HepG2 (cell line): ENCODE results near the gene ZSWIM5. TPM values are rescaled to one million over a fixed set of nuclear protein-coding genes. Genes with fewer than 3 reads are reported as not detected.
A peak's percentile ranks its signal among the peaks of the same experiment; 100 is the strongest.
"Not testable (repeated sequence)": the region's sequence is repeated elsewhere in the genome, so short reads cannot be mapped to it uniquely, and the experiment has no call there.

Experiments
- ARID5B ChIP-seq: IDR thresholded peaks from 2 replicates; pipeline ENCODE4 v1.4.0; 2020; ENCODE audit warnings: mild to moderate bottlenecking, missing genetic modification reagents
- FOXP1 ChIP-seq, 2 experiments: fragments of 450-650 bp in 1 of 2; IDR thresholded peaks; 2 replicates each; pipeline ENCODE4 v1.6.1; 2017 to 2018; ENCODE audit warnings: antibody characterized with exemption in 1 of 2
- FOXP4 ChIP-seq: sonication (generic); formaldehyde crosslinking; IDR thresholded peaks from 2 replicates; pipeline ENCODE4 v1.4.0; 2020; ENCODE audit warnings: missing genetic modification reagents
- GFI1 ChIP-seq: sonication (generic); formaldehyde crosslinking; IDR thresholded peaks from 2 replicates; pipeline ENCODE4 v1.5.0; 2020; ENCODE audit warnings: missing genetic modification reagents, mild to moderate bottlenecking, borderline replicate concordance
- NR2F2 ChIP-seq: IDR thresholded peaks from 2 replicates; pipeline ENCODE4 v1.6.1; 2012; ENCODE audit warnings: low read depth, inconsistent platforms, borderline replicate concordance
- SOX13 ChIP-seq, 3 experiments: fragments of 450-650 bp in 1 of 3; sonication (generic) in 1 of 3; formaldehyde crosslinking in 1 of 3; IDR thresholded peaks in 2 of 3; conservative IDR thresholded peaks in 1 of 3; 2 replicates each; pipeline versions ENCODE4 v1.5.0 to v1.6.1; 2016 to 2020; ENCODE audit warnings: antibody characterized with exemption in 1 of 3, mild to moderate bottlenecking in 1 of 3, missing compliant biosample characterization in 1 of 3, missing genetic modification reagents in 1 of 3, moderate library complexity in 1 of 3
- ZNF652 ChIP-seq: IDR thresholded peaks from 2 replicates; pipeline ENCODE4 v1.6.1; 2016; ENCODE audit warnings: low read depth, borderline replicate concordance
- ZNF687 ChIP-seq: sonication (generic); formaldehyde crosslinking; IDR thresholded peaks from 2 replicates; pipeline ENCODE4 v1.5.1; 2020; ENCODE audit warnings: mild to moderate bottlenecking, missing genetic modification reagents, moderate library complexity
- polyA plus RNA-seq, 8 experiments: library from polyadenylated mRNA; depleted of rRNA in 3 of 8; stranded (reverse) in 7 of 8; unstranded in 1 of 8; fragments of >200 nt; fragmentation: Illumina TruSeq in 4 of 8; extraction: Trizol in 4 of 8; gene quantifications; 2 replicates each; pipeline versions ENCODE4 v1.2.1 to v1.2.3, GENCODE V29; 2011 to 2016; ENCODE audit warnings: low read depth in 4 of 8, missing spikeins in 1 of 8, mixed read lengths in 1 of 8; ENCODE audit not compliant: insufficient read depth in 1 of 8
- total RNA-seq, 5 experiments: library from RNA; depleted of rRNA; stranded (reverse); fragments of >200 nt; fragmentation: Illumina TruSeq; extraction: Trizol; gene quantifications; 2 replicates each; pipeline ENCODE4 v1.2.3, GENCODE V29; 2016; ENCODE audit warnings: low read depth in 1 of 5
- TF ChIP-seq, protein P1 (sequence below): sonication (generic); formaldehyde crosslinking; IDR thresholded peaks from 2 replicates; pipeline ENCODE4 v1.4.0; 2020; ENCODE audit warnings: missing genetic modification reagents
- TF ChIP-seq, protein P2 (sequence below): sonication (generic); formaldehyde crosslinking; IDR thresholded peaks from 2 replicates; pipeline ENCODE4 v1.4.0; 2020; ENCODE audit warnings: missing genetic modification reagents, borderline replicate concordance

ZSWIM5 gene
- total and polyA plus RNA-seq, 2 of the 13 experiments (the other 11 are each of a cell fraction or from before 2014, with no cell fraction given), result 11.0 to 20.6 TPM

DNA sequence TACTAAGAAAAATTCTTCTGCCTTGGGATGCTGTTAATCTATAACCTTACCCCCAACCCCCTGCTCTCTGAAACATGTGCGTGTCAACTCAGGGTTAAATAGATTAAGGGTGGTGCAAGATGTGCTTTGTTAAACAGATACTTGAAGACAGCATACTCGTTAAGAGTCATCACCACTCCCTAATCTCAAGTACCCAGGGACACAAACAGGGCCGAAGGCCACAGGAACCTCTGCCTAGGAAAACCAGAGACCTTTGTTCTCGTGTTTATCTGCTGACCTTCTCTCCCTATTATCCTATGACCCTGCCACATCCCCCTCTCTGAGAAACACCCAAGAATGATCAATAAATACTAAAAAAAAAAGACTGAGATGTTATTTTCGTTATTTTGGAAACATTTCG lies 99.5 kb downstream of the ZSWIM5 start (continued):
- TF ChIP-seq, protein P1, sequence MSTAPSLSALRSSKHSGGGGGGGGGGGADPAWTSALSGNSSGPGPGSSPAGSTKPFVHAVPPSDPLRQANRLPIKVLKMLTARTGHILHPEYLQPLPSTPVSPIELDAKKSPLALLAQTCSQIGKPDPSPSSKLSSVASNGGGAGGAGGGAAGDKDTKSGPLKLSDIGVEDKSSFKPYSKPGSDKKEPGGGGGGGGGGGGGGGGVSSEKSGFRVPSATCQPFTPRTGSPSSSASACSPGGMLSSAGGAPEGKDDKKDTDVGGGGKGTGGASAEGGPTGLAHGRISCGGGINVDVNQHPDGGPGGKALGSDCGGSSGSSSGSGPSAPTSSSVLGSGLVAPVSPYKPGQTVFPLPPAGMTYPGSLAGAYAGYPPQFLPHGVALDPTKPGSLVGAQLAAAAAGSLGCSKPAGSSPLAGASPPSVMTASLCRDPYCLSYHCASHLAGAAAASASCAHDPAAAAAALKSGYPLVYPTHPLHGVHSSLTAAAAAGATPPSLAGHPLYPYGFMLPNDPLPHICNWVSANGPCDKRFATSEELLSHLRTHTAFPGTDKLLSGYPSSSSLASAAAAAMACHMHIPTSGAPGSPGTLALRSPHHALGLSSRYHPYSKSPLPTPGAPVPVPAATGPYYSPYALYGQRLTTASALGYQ, result peak; percentile 72
- TF ChIP-seq ARID5B (CRISPR knock-in tag), result peak; percentile 93
- not testable (repeated sequence) for TF ChIP-seq FOXP1, SOX13 (IDR thresholded peaks at IDR 0.05)
- TF ChIP-seq FOXP1 (CRISPR knock-in tag; IDR thresholded peaks at IDR 0.05), result peak; percentile 84
- peak; percentile 73; the same call in 1 of the 2 replicates for TF ChIP-seq GFI1 (CRISPR knock-in tag)
- TF ChIP-seq ZNF652 (CRISPR knock-in tag), result peak; percentile 91
- peak; percentile 45; the same call in 1 of the 2 replicates for TF ChIP-seq ZNF687 (CRISPR knock-in tag)
- TF ChIP-seq, protein P2, sequence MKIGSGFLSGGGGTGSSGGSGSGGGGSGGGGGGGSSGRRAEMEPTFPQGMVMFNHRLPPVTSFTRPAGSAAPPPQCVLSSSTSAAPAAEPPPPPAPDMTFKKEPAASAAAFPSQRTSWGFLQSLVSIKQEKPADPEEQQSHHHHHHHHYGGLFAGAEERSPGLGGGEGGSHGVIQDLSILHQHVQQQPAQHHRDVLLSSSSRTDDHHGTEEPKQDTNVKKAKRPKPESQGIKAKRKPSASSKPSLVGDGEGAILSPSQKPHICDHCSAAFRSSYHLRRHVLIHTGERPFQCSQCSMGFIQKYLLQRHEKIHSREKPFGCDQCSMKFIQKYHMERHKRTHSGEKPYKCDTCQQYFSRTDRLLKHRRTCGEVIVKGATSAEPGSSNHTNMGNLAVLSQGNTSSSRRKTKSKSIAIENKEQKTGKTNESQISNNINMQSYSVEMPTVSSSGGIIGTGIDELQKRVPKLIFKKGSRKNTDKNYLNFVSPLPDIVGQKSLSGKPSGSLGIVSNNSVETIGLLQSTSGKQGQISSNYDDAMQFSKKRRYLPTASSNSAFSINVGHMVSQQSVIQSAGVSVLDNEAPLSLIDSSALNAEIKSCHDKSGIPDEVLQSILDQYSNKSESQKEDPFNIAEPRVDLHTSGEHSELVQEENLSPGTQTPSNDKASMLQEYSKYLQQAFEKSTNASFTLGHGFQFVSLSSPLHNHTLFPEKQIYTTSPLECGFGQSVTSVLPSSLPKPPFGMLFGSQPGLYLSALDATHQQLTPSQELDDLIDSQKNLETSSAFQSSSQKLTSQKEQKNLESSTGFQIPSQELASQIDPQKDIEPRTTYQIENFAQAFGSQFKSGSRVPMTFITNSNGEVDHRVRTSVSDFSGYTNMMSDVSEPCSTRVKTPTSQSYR, result peak; percentile 80; the same call in 1 of the 2 replicates
- TF ChIP-seq NR2F2, result peak; percentile 81
- TF ChIP-seq FOXP4 (CRISPR knock-in tag), result peak; percentile 78
- TF ChIP-seq SOX13 (CRISPR knock-in tag; conservative IDR thresholded peaks at IDR 0.05 in 1 of 2, IDR thresholded peaks at IDR 0.05 in 1 of 2), result peak in 1 of 2 experiments; percentile 95; a peak in 2 of 4 replicates
